ENCODE results near the gene DDX20. TPM values are rescaled to one million over a fixed set of nuclear protein-coding genes. Genes with fewer than 3 reads are reported as not detected.

Gene DDX20
- total RNA-seq, 6 donors from 2014 or later = 7.9 to 18.5 (median 9.2) TPM

- Histone ChIP-seq H3K9me3 (no peaks in the 10 kb centered on the region), H3K4me1 (peaks cover 0 to 5% (median 4%) of the 10 kb centered on the region in 4 donors), H3K27ac (no peak overlapping the region), H3K36me3 (no peaks in the 10 kb centered on the region), H3K4me3 (no peak overlapping the region), H3K27me3 (no peaks in the 10 kb centered on the region)
- TF ChIP-seq CTCF (IDR thresholded peaks at IDR 0.05) (no peak), POLR2AphosphoS5 (IDR thresholded peaks at IDR 0.05) (no peak), POLR2A (IDR thresholded peaks at IDR 0.05) (no peak), EP300 (IDR thresholded peaks at IDR 0.05) (no peak)
- 84 to 89% methylated on average over 9 of the region's 9 CpGs for WGBS, 2 donors
- ATAC-seq (ENCODE audit: low FRiP score in 2 of 2) (no peak), DNase-seq (no peak)
Observed at GRCh38 chr1:111786669-111787207, 31.0 kb downstream of the DDX20 start.

- TF ChIP-seq EP300 (IDR thresholded peaks at IDR 0.05) (no peak), POLR2AphosphoS5 (IDR thresholded peaks at IDR 0.05) (no peak), CTCF (IDR thresholded peaks at IDR 0.05) (no peak), POLR2A (IDR thresholded peaks at IDR 0.05) (no peak)
- DNase-seq (no peak), ATAC-seq (ENCODE audit: low FRiP score in 2 of 2) (peak in 1 of 2 donors; percentile 36)
- WGBS, 2 donors = 71% methylated on average over 5 of the region's 5 CpGs
- Histone ChIP-seq H3K27me3 (no peaks in the 10 kb centered on the region), H3K4me1 (peaks cover 0 to 5% (median 4%) of the 10 kb centered on the region in 4 donors), H3K36me3 (no peaks in the 10 kb centered on the region), H3K4me3 (no peak overlapping the region), H3K9me3 (no peaks in the 10 kb centered on the region), H3K27ac (peak overlapping the region in 1 of 4 donors; percentile 38)
Observed at GRCh38 chr1:111789142-111789541, 33.4 kb downstream of the DDX20 start.

GRCh38 chr1:111789666-111790316, 34.1 kb downstream of the DDX20 start:
- no peaks in the 10 kb centered on the region for H3K9me3 ChIP-seq
- H3K36me3 ChIP-seq = no peaks in the 10 kb centered on the region
- peak in 1 of 2 donors; percentile 42 for DNase-seq
- peaks cover 0 to 5% (median 4%) of the 10 kb centered on the region in 4 donors for H3K4me1 ChIP-seq
- no peak overlapping the region for H3K4me3 ChIP-seq
- WGBS, 2 donors = 70 to 73% methylated on average over 2 of the region's 2 CpGs
- H3K27me3 ChIP-seq = no peaks in the 10 kb centered on the region
- H3K27ac ChIP-seq = peak overlapping the region in 1 of 4 donors; percentile 38
- TF ChIP-seq EP300 (IDR thresholded peaks at IDR 0.05) = no peak
- TF ChIP-seq CTCF (IDR thresholded peaks at IDR 0.05) = peak in 1 of 6 experiments; percentile 18
- no peak for TF ChIP-seq POLR2AphosphoS5 (IDR thresholded peaks at IDR 0.05)
- ATAC-seq (ENCODE audit: low FRiP score in 2 of 2) = peak in 1 of 2 donors; percentile 59

- H3K27ac ChIP-seq = no peak overlapping the region
- ATAC-seq (ENCODE audit: low FRiP score in 2 of 2) (no peak), DNase-seq (no peak)
- peaks cover 0 to 5% (median 4%) of the 10 kb centered on the region in 4 donors for H3K4me1 ChIP-seq
- TF ChIP-seq EP300 (IDR thresholded peaks at IDR 0.05) (no peak), POLR2AphosphoS5 (IDR thresholded peaks at IDR 0.05) (no peak), POLR2A (IDR thresholded peaks at IDR 0.05) (no peak), CTCF (IDR thresholded peaks at IDR 0.05) (no peak)
- no peaks in the 10 kb centered on the region for H3K9me3 ChIP-seq
- 78 to 82% methylated on average over 6 of the region's 6 CpGs for WGBS, 2 donors
- no peaks in the 10 kb centered on the region for H3K27me3 ChIP-seq
- no peak overlapping the region for H3K4me3 ChIP-seq
- H3K36me3 ChIP-seq = no peaks in the 10 kb centered on the region
Observed at GRCh38 chr1:111791776-111792175, 36.1 kb downstream of the DDX20 start.

Data from upper lobe of left lung (tissue), 6 donors.